ENCODE data around the gene JAM2.

- TF ChIP-seq POLR2A (IDR thresholded peaks at IDR 0.05) (no peak), CTCF (IDR thresholded peaks at IDR 0.05) (no peak)
Observed at GRCh38 chr21:25658427-25659035, 19.5 kb downstream of the JAM2 start.

Data from heart left ventricle (tissue), 13 donors.